GM04504 (cell line): ENCODE data around the gene F2R.

ENCODE experiments used
- DNase-seq: peaks from one replicate; pipeline ENCODE4 v3.0.0-alpha.2; 2012; ENCODE audit warnings: low read depth

Gene F2R

DNA sequence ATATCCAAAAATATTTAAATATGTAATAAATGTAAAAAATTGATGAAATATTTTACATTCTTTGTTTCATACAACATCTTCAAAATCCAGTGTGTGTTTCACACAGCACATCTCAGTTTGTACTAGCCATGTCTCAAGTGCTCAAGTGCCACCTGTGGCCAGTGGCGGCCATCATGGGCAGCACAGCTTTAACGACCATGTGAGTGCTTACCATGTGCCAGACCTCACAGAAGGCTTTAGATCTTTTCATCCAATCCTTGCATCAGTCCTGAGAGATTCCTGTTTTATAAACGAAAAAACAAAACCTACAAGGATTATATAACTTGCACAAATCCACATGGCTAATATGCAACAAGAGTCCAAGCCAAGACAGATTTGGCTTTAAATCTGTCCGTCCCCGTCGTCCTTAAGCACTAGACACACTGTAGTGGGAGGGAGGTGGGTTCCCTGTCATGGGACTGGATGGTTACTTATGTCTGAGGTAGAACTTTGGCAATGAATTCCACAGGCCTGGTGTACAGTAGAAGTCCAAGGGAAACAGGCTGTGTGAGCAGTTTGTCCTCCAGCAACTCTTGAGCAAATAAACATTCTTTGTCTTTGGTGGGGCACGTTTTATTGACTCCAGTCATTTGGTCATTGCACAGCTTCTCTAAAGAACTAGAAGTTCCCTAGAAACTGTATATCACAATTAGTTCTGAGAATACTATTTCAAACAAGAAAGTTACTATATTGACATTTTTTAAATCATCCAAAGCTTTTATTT lies 25.0 kb upstream of the F2R start:
- DNase-seq: no peak

DNA sequence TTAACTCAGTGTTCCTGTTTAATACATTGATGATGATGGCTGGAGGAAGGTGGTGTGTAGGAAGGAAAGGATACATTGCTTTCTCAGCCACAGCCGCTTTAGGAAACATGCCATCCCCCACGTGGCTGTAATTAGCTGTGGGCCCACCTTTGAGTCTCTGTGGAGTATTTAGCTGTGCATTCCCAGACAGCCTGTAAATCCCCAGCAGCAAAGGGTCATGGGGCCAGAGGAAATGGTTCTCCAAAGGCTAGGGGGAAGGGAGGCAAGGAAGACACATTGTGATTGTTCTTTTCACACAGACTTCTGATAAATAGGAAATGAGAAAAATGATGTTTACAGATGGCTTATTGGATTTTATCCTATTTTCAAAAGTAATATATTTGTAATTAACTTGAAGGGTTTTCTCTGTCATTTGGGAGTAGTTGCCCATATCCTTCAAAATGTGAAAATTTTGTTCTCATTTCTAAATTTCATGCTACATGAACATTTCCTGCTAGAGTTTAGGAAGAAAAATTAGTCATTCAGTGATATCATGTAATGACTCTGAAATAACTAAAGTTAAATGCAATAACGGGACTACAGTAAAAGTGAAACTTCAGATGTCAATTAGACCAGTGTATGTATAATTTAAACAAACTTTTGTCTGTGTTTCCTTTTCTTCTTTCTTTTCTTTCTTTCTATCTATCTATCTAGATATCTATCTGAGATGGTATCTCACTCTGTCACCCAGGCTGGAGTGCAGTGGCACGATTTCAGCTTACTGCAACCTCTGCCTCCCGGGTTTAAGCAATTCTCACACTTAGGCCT lies 24.3 kb upstream of the F2R start:
- DNase-seq: no peak

- DNase-seq: no peak
Observed at GRCh38 chr5:76692274-76692540, 23.7 kb upstream of the F2R start.

DNA sequence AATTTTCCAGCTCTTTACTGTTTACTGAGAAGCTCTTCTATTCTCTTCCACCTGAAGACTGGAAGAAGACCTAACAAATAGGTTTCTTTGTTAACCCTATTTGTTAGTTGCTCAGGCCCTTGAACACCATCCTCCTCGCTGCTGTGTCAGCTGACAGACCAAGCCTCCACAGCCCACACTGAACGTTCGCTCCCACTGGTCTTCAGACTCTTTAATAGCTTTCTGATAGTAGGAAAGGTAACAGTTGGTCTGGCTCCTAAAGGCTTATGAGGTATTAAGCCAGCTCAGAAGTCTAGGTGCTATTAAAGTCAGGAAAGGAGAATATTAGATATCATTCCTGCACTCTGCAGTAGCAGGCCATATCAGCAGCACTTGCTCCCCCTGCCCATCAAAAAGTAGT lies 23.3 kb upstream of the F2R start:
- DNase-seq: no peak

DNA sequence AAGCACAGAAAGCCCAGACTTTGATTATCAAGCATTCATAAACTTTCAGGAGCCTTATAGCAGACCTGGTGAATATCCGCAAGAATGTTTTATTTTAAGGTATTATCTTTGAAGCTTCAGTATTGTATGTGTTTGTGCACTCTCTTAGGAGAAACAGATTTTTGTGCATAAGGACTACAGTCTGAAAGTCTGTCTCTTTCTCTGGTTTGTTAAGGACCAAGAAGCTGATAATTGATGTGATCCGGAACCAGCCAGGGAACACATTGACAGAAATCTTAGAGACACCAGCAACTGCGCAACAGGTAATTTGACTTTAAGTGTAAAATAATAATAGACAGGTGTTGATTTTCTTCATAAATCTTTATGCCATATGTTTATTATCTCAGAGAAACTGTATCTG lies 22.8 kb upstream of the F2R start:
- DNase-seq: no peak

- no peak for DNase-seq
Observed at GRCh38 chr5:76694317-76694716, 21.6 kb upstream of the F2R start.

GRCh38 chr5:76695346-76695745 lies 20.6 kb upstream of the F2R start:
- no peak for DNase-seq

DNA sequence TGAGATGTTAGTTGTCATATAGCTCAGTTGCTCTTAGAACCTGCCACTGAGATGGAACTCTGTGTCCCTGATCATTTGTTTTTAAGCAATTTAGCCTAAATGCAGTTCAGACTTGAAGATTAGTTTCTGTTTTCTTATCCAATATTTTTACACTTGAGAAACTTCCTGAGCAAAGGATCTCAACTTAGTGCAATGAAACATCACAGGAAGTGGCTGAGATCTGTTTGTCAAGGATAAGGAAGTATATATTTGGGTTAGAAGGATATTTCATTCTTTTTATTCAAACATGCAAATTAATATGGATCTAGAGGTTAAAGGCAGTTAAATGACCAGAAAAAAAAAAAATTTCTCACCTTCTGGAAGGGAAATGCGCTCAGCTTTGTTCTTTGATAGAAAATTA lies 19.7 kb upstream of the F2R start:
- DNase-seq: no peak

DNA sequence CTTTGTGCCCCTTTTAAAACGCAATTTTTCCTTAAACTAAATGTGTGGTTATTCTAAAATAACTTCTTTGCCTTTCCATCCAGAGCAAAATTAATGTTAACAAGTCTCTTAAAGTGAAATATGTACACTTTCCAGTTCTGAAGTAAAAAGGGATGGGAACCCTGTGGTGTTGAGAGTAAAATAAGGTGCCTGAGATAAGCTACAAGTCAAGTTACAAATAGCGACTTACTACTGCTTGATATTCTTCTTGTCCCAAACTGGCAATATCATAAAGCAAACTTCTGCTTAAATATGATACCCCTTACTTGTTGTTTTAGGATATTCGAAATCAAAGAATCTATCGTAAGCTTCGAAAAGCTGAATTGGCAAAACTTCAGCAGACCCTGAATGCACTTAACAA lies 18.3 kb upstream of the F2R start:
- no peak for DNase-seq

GRCh38 chr5:76700571-76700970 lies 15.4 kb upstream of the F2R start:
- DNase-seq: no peak

DNA sequence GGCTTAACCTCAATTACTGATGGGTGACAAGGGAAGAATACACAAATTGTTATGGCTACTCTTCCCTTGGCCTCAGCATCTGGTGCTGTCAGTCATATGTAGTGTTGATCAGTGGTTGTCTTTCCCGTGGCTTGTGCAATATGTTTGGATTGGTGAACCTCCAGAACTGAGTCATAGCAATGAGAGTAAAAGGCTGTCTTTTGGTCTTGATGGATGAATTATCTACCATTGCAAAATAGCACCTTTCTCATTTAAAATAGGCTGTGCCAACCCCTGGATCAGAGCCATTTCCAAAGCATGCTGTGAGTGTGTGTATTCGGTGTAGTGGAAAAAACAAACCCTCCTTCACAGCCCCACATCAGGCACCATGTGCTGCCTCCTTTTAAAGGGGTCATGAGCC lies 14.6 kb upstream of the F2R start:
- no peak for DNase-seq

DNA sequence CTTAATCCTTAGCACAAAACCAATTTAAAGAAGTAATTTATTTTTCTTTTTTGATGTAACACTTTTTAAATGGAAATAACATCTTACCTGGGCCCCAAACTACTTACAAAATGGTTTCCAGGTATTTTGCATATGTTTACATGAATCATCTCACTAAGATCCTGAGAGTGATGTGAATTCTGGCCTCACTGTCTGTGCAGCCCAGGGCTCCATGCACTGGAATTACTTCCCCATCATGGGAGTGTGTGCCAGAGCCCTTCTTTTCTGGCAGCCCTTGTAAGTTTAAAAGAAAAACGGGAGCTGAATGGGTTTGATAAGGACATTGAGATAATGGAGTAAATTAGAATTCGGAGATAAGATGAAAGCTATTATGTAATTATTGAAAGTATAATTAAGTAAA lies 12.2 kb upstream of the F2R start:
- DNase-seq: no peak

- no peak for DNase-seq
Observed at GRCh38 chr5:76704131-76704663, 11.7 kb upstream of the F2R start.

GRCh38 chr5:76705574-76705973 lies 10.4 kb upstream of the F2R start:
- DNase-seq: no peak

- DNase-seq: no peak
Observed at GRCh38 chr5:76709762-76710161, 6.2 kb upstream of the F2R start.

DNA sequence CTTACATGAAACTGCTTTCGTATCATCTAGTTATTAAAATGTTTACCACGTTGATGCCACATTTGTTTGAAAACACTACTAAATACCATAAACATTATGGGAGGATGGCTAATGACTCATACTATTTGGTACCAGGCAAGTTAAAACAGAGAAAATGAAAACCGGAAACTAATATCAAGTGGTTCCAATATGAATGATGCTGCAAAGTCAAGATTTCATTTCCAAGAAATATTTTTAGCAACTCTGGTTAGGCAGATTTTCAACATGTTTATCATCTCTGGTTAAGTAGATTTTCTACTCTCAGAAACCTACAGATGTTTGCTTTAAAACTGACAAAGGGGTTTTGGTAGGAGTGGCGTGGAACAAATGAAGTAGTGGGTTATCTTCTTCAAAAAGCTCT lies 4.9 kb upstream of the F2R start:
- DNase-seq: no peak

GRCh38 chr5:76714751-76715485 lies 1.0 kb upstream of the F2R start:
- DNase-seq: no peak

GRCh38 chr5:76715486-76715735 lies 515 bp upstream of the F2R start:
- DNase-seq: no peak

DNA sequence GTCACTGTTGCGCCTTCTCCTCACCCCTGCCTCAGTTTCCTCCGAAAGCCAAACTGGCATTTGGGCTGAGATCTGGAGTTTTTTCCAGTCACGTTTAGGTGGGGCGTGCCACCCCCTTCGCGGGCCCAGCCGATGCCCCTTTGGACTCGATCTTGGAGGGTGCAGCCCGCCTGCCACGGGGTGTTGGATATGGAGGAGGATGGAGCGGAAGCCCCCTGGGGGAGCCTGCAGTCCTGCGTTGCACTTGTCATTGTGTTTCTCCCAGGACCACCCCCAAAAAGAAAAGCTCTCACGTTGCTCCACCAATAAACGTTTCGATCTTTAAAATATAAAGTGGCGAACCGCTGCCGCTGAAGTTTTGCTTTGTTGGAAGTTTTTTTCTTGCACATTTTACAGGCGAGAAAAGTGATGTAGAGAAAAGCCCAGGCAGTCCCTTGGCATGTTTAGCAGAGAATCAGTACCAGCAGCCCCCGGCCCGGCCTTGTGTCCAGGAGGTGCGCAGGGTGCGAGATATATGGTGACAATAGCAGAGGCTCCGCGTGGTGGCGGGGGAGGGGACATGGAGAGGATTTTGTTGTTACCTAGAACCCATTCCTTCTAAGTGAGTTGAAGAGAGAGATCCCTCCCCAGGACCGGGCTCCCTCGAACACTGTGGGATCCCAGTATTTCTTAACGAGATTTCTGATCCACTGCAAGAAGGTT lies 681 bp downstream of the F2R start:
- DNase-seq: no peak

- DNase-seq: no peak
Observed at GRCh38 chr5:76717222-76718083, 1.5 kb downstream of the F2R start.

DNA sequence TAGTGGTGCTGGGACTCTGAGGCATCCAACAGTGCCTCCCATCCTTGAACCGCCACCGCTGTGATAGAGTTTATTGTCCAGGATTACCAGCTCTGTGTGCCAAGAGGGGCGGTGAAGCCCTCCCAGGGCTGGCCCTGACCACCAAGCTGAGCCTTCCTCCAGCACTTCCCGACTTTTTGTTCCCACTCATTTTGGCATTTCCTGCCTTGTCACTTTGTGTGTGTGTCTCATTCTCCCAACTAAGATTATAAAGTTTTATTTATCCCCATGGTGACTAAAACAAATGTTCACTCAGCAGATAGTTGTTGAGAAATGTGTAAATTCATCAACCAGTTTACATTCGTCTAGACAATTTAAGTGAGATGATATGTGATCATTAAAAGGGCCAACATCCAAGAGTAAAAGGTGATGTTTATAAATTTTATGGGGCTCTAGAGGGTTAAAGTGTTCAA lies 2.5 kb downstream of the F2R start:
- no peak for DNase-seq

- DNase-seq: no peak
Observed at GRCh38 chr5:76718880-76719279, 3.0 kb downstream of the F2R start.
